ENCODE data around the gene ZFYVE28.

- TF ChIP-seq CTCF (IDR thresholded peaks at IDR 0.05) (no peak), POLR2A (IDR thresholded peaks at IDR 0.05) (no peak), POLR2AphosphoS5 (IDR thresholded peaks at IDR 0.05) (no peak), EP300 (IDR thresholded peaks at IDR 0.05) (no peak)
These were observed 166.5 kb downstream of the ZFYVE28 start for GRCh38 chr4:2251795-2252529.

Measured in stomach (tissue), 4 donors.